GM19099 (cell line): ENCODE data around the gene ZCCHC24.

ENCODE experiments used
- POLR2A ChIP-seq: IDR thresholded peaks from 3 replicates; pipeline ENCODE4 v1.6.1; 2011; ENCODE audit warnings: low read depth; ENCODE audit not compliant: insufficient read length; ENCODE audit errors: extremely low read depth

The ZCCHC24 gene

GRCh38 chr10:79376751-79377556 is 68.5 kb downstream of the ZCCHC24 start:
- no peak for TF ChIP-seq POLR2A

- no peak for TF ChIP-seq POLR2A
Measured at GRCh38 chr10:79376078-79376628, 69.3 kb downstream of the ZCCHC24 start.

GRCh38 chr10:79375321-79376077 is 69.9 kb downstream of the ZCCHC24 start:
- TF ChIP-seq POLR2A = no peak

GRCh38 chr10:79374312-79375191 is 70.9 kb downstream of the ZCCHC24 start:
- TF ChIP-seq POLR2A = no peak

GRCh38 chr10:79372871-79373270 is 72.6 kb downstream of the ZCCHC24 start:
- TF ChIP-seq POLR2A = no peak

GRCh38 chr10:79367426-79368189 is 77.8 kb downstream of the ZCCHC24 start:
- TF ChIP-seq POLR2A = no peak

- TF ChIP-seq POLR2A = no peak
Measured at GRCh38 chr10:79361726-79362397, 83.6 kb downstream of the ZCCHC24 start.

GRCh38 chr10:79360499-79361342 is 84.7 kb downstream of the ZCCHC24 start:
- no peak for TF ChIP-seq POLR2A

- no peak for TF ChIP-seq POLR2A
Measured at GRCh38 chr10:79359816-79360498, 85.5 kb downstream of the ZCCHC24 start.

- TF ChIP-seq POLR2A = no peak
Measured at GRCh38 chr10:79358811-79359210, 86.6 kb downstream of the ZCCHC24 start.

- TF ChIP-seq POLR2A = no peak
Measured at GRCh38 chr10:79357180-79357579, 88.2 kb downstream of the ZCCHC24 start.

- no peak for TF ChIP-seq POLR2A
Measured at GRCh38 chr10:79356104-79356503, 89.3 kb downstream of the ZCCHC24 start.
